IMR-90 (cell line): ENCODE measurements around the gene BPNT1. TPM values are rescaled to one million over a fixed set of nuclear protein-coding genes. Genes with fewer than 3 reads are reported as not detected.

Experiments used
- ATAC-seq: fragments of 200-7000 bp; cut with Tn5 transposase; 2 replicates; pipeline ENCODE4 v1.9.1; 2020; ENCODE audit warnings: low read depth, mild to moderate bottlenecking, moderate library complexity
- BruUV-seq: library from RNA; stranded (reverse); fragments of 400-500 nt; replicated peaks from 2 replicates; lab custom pipeline; 2021; lab: Mats Ljungman, UMichigan
- CTCF ChIA-PET: fragments of 300-600 bp; formaldehyde crosslinking; extraction: SDS; loops from one replicate; lab custom pipeline; 2021; ENCODE audit warnings: antibody characterized with exemption; lab: Yijun Ruan, JAX
- POLR2A ChIA-PET: fragments of 300-600 bp; sonication (Branson Sonifier 250); formaldehyde crosslinking; loops from one replicate; lab custom pipeline; 2022; ENCODE audit warnings: antibody characterized with exemption; ENCODE audit not compliant: unreplicated experiment; lab: Charles Lee
- DNase-seq: peaks from one replicate; pipeline ENCODE4 v3.0.0; 2013
- H2AFZ ChIP-seq: replicated peaks from 2 replicates; pipeline ENCODE3; 2013; ENCODE audit warnings: low read length, mild to moderate bottlenecking; ENCODE audit not compliant: poor library complexity
- H2AK5ac ChIP-seq: 2 replicates; pipeline ENCODE4 v1.6.1; 2013; ENCODE audit warnings: low read depth, low read length, inconsistent platforms
- H2AK9ac ChIP-seq: replicated peaks from 2 replicates; pipeline ENCODE3; 2013; ENCODE audit warnings: mild to moderate bottlenecking, low read depth, low read length, moderate library complexity; ENCODE audit not compliant: poor library complexity
- H2BK120ac ChIP-seq: 2 replicates; pipeline ENCODE4 v1.6.1; 2013; ENCODE audit warnings: low read depth, low read length, inconsistent platforms
- H2BK15ac ChIP-seq: 3 replicates; pipeline ENCODE4 v1.6.1; 2013; ENCODE audit warnings: low read depth, low read length, inconsistent platforms
- H2BK20ac ChIP-seq: 2 replicates; pipeline ENCODE4 v1.6.1; 2013; ENCODE audit warnings: low read depth, mild to moderate bottlenecking, inconsistent platforms, low read length, moderate library complexity
- H2BK5ac ChIP-seq: 2 replicates; pipeline ENCODE4 v1.6.1; 2013; ENCODE audit warnings: mild to moderate bottlenecking, low read depth, low read length, inconsistent platforms; ENCODE audit not compliant: poor library complexity, severe bottlenecking
- H3K14ac ChIP-seq: replicated peaks from 2 replicates; pipeline ENCODE4 v1.6.1; 2013; ENCODE audit warnings: low read depth, low read length, inconsistent platforms
- H3K18ac ChIP-seq: 2 replicates; pipeline ENCODE4 v1.6.1; 2013; ENCODE audit warnings: low read depth, low read length, control low read depth
- H3K23ac ChIP-seq: 2 replicates; pipeline ENCODE4 v1.6.1; 2013; ENCODE audit warnings: low read depth, low read length, inconsistent platforms
- H3K27ac ChIP-seq: 2 replicates; pipeline ENCODE4 v1.5.1; 2013; ENCODE audit warnings: mild to moderate bottlenecking, control low read depth, low read length; ENCODE audit not compliant: insufficient read depth
- H3K27me3 ChIP-seq: 2 replicates; pipeline ENCODE4 v1.6.1; 2013; ENCODE audit warnings: low read length; ENCODE audit not compliant: control insufficient read depth, insufficient read depth
- H3K36me3 ChIP-seq: 2 replicates; pipeline ENCODE4 v1.6.1; 2013; ENCODE audit warnings: low read length, mixed read lengths; ENCODE audit not compliant: control insufficient read depth, insufficient read depth
- H3K4ac ChIP-seq: 2 replicates; pipeline ENCODE4 v1.6.1; 2013; ENCODE audit warnings: low read depth, low read length, inconsistent platforms
- H3K4me1 ChIP-seq: 2 replicates; pipeline ENCODE4 v1.6.1; 2013; ENCODE audit warnings: low read length, mixed read lengths; ENCODE audit not compliant: control insufficient read depth, insufficient read depth
- H3K4me2 ChIP-seq: 2 replicates; pipeline ENCODE4 v1.6.1; 2013; ENCODE audit warnings: low read depth, mild to moderate bottlenecking, control low read depth, low read length, moderate library complexity
- H3K4me3 ChIP-seq: 2 replicates; pipeline ENCODE4 v1.5.1; 2013; ENCODE audit warnings: low read depth, mild to moderate bottlenecking, control low read depth, low read length, moderate library complexity; ENCODE audit not compliant: insufficient read depth
- H3K56ac ChIP-seq: 2 replicates; pipeline ENCODE4 v1.6.1; 2013; ENCODE audit warnings: low read length, inconsistent platforms; ENCODE audit not compliant: insufficient read depth; ENCODE audit errors: extremely low read depth
- H3K79me1 ChIP-seq, 2 experiments: 2 replicates each; pipeline ENCODE4 v1.6.1; 2013; ENCODE audit warnings: low read length in 2 of 2, inconsistent platforms in 1 of 2, low read depth in 1 of 2
- H3K9ac ChIP-seq: 2 replicates; pipeline ENCODE4 v1.6.1; 2013; ENCODE audit warnings: low read depth, low read length, control low read depth
- H3K9me1 ChIP-seq: 2 replicates; pipeline ENCODE4 v1.6.1; 2013; ENCODE audit warnings: low read length, inconsistent platforms; ENCODE audit not compliant: insufficient read depth
- H3K9me3 ChIP-seq: 2 replicates; pipeline ENCODE4 v1.6.1; 2013; ENCODE audit warnings: low read length; ENCODE audit not compliant: control insufficient read depth, insufficient read depth
- H4K20me1 ChIP-seq: 2 replicates; pipeline ENCODE4 v1.6.1; 2013; ENCODE audit warnings: low read length, inconsistent platforms; ENCODE audit not compliant: insufficient read depth
- H4K5ac ChIP-seq: 2 replicates; pipeline ENCODE4 v1.6.1; 2013; ENCODE audit warnings: mild to moderate bottlenecking, low read depth, low read length, control low read depth
- H4K8ac ChIP-seq, 2 experiments: 2 replicates each; pipeline ENCODE4 v1.6.1; 2013; ENCODE audit warnings: low read depth in 2 of 2, low read length in 2 of 2, control low read depth in 1 of 2, inconsistent platforms in 1 of 2
- H4K91ac ChIP-seq: 2 replicates; pipeline ENCODE4 v1.6.1; 2013; ENCODE audit warnings: low read depth, low read length, inconsistent platforms; ENCODE audit not compliant: insufficient read depth
- BHLHE40 ChIP-seq: fragments of 150-350 bp; IDR thresholded peaks from 2 replicates; pipeline ENCODE4 v1.6.1; 2016; ENCODE audit warnings: mild to moderate bottlenecking, low read depth, low read length
- MAFK ChIP-seq: IDR thresholded peaks from 2 replicates; pipeline ENCODE4 v1.6.1; 2012; ENCODE audit warnings: low read depth, low read length, improper control_type of control experiment
- NFE2L2 ChIP-seq: fragments of 150-350 bp; IDR thresholded peaks from 2 replicates; pipeline ENCODE4 v1.6.1; 2016; ENCODE audit warnings: low read depth, mild to moderate bottlenecking, low read length
- POLR2A ChIP-seq: IDR thresholded peaks from 2 replicates; pipeline ENCODE4 v1.6.1; 2012; ENCODE audit warnings: mild to moderate bottlenecking, low read depth, low read length
- RAD21 ChIP-seq: IDR thresholded peaks from 2 replicates; pipeline ENCODE4 v1.6.1; 2012; ENCODE audit warnings: low read length, improper control_type of control experiment
- RCOR1 ChIP-seq: IDR thresholded peaks from 2 replicates; pipeline ENCODE4 v1.6.1; 2012; ENCODE audit warnings: mild to moderate bottlenecking, low read length, improper control_type of control experiment; ENCODE audit not compliant: insufficient replicate concordance
- SMC3 ChIP-seq: fragments of 150-350 bp; IDR thresholded peaks from 2 replicates; pipeline ENCODE4 v1.6.1; 2016; ENCODE audit warnings: low read depth, mild to moderate bottlenecking, antibody characterized with exemption, low read length, moderate library complexity
- WGBS, 2 experiments: methylation state at CpG; one replicate each; pipeline versions ENCODE4 v1.1.5 to v1.1.7; 2013; ENCODE audit warnings: missing lambda C conversion rate in 2 of 2; ENCODE audit not compliant: insufficient read length in 1 of 2; ENCODE audit errors: extremely low coverage in 2 of 2; 5-methylcytosine and 5-hydroxymethylcytosine counted together
- dilution Hi-C: fragments of 300-500 bp; cut with HindIII; formaldehyde crosslinking; loops from one replicate; pipeline ENCODE4 v1.14.3; 2018; ENCODE audit warnings: low sequenced_read_pairs; ENCODE audit not compliant: unreplicated experiment
- in situ Hi-C: fragments of 300-500 bp; cut with MboI; formaldehyde crosslinking; loops from 3 replicates; pipeline ENCODE4 v1.14.3; 2019; ENCODE audit warnings: low sequenced_read_pairs, inconsistent platforms, mixed read lengths
- intact Hi-C: fragments of 100-400 bp; cut with micrococcal nuclease; formaldehyde crosslinking; loops from 2 replicates; pipeline ENCODE4 v1.10.0; 2022
- polyA plus RNA-seq, 3 experiments: library from polyadenylated mRNA; depleted of rRNA; stranded (reverse); fragments of >200 nt; gene quantifications; 2 replicates each; pipeline ENCODE4 v1.2.3, GENCODE V29; 2012; ENCODE audit warnings: low replicate concordance in 1 of 3
- total RNA-seq: library from RNA; depleted of rRNA; stranded (reverse); fragments of >200 nt; gene quantifications from 2 replicates; pipeline ENCODE4 v1.2.3, GENCODE V29; 2012

The BPNT1 gene
- total and polyA plus RNA-seq, 2 of the 4 experiments (the other 2 are of a cell fraction) = 31.7 to 38.2 TPM

DNA sequence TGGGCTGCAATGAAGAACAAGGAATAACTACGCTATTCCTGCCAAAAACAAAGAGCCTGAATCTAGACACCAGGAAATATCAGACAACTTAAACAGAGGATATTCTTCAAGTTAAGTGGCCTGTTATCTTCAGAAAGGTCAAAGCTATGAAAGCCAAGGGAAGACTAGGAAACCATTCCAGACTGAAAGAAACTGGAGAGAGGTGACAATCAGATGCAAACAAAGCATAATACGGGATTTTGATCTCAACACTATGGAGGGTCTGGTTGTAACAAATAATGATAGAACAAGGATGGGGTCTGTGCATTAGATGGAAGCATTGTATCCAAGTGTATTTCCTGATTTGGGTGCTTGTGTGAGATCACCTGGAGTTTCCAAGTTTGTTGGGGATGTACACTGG is 45.9 kb downstream of the BPNT1 start:
- H3K27ac ChIP-seq = no peak overlapping the region
- intact Hi-C loops = no loop called here

More for the DNA sequence above, 45.9 kb downstream of the BPNT1 start:
- TF ChIP-seq NFE2L2 (no peak), SMC3 (no peak), POLR2A (no peak), MAFK (no peak), RCOR1 (no peak), BHLHE40 (no peak), RAD21 (no peak)
- dilution Hi-C loops = no loop called here
- no peak overlapping the region for H3K9ac ChIP-seq
- in situ Hi-C loops = no loop called here
- H3K4me2 ChIP-seq = no peak overlapping the region
- no peak overlapping the region for H3K23ac ChIP-seq
- ChIA-PET CTCF (no interaction called here), POLR2A (no interaction called here)
- peaks cover 10% of the 10 kb centered on the region for H3K36me3 ChIP-seq
- H3K18ac ChIP-seq = no peak overlapping the region
- H3K9me3 ChIP-seq = no peaks in the 10 kb centered on the region
- H2AFZ ChIP-seq = no peak overlapping the region
- no peak overlapping the region for H2BK5ac ChIP-seq
- peaks cover 11% of the 10 kb centered on the region; the same call in 1 of the 2 replicates for H4K20me1 ChIP-seq
- no peak overlapping the region for H3K4me3 ChIP-seq
- 100% methylated on average over 1 of the region's 2 CpGs; no CpG with 5 or more reads in 1 of the 2 experiments for WGBS, 2 experiments
- no peak overlapping the region for H2AK5ac ChIP-seq
- H2BK15ac ChIP-seq = no peak overlapping the region
- no peak overlapping the region for H3K14ac ChIP-seq
- BruUV-seq = no TSS peak
- no peak overlapping the region for H3K56ac ChIP-seq
- no peak overlapping the region for H3K4ac ChIP-seq
- no peak overlapping the region for H4K8ac ChIP-seq
- DNase-seq (no peak), ATAC-seq (no peak)
- H2AK9ac ChIP-seq = no peak overlapping the region
- no peaks in the 10 kb centered on the region for H3K27me3 ChIP-seq
- H3K9me1 ChIP-seq = peaks cover 2% of the 10 kb centered on the region; the same call in 1 of the 2 replicates
- H4K91ac ChIP-seq = no peak overlapping the region
- peaks cover 5 to 30% of the 10 kb centered on the region in 2 experiments; a peak in 2 of 4 replicates for H3K79me1 ChIP-seq
- H3K4me1 ChIP-seq = 0 out of 2 replicates have a peak, but pooled peaks cover 3% of the 10 kb centered on the region
- H2BK120ac ChIP-seq = no peak overlapping the region
- no peak overlapping the region for H2BK20ac ChIP-seq
- no peak overlapping the region for H4K5ac ChIP-seq
